HepG2 (cell line): Measurements from ENCODE around the gene EMILIN1. TPM values are rescaled to one million over a fixed set of nuclear protein-coding genes. Genes with fewer than 3 reads are reported as not detected.
A peak's percentile ranks its signal among the peaks of the same experiment; 100 is the strongest.

ENCODE experiments used
- GTF3A ChIP-seq: sonication (generic); formaldehyde crosslinking; conservative IDR thresholded peaks from 2 replicates; pipeline ENCODE4 v1.4.0; 2020; ENCODE audit warnings: mild to moderate bottlenecking, missing genetic modification reagents
- HNRNPH1 ChIP-seq: fragments of 200-400 bp; formaldehyde crosslinking; optimal IDR thresholded peaks from 2 replicates; pipeline ENCODE3; 2017; ENCODE audit warnings: mild to moderate bottlenecking, low read depth, low read length
- KLF11 ChIP-seq: IDR thresholded peaks from 2 replicates; pipeline ENCODE4 v1.6.1; 2016; ENCODE audit warnings: missing compliant biosample characterization
- MED8 ChIP-seq: sonication (generic); formaldehyde crosslinking; IDR thresholded peaks from 2 replicates; pipeline ENCODE4 v1.8.1; 2023; ENCODE audit warnings: mild to moderate bottlenecking, missing genetic modification reagents; ENCODE audit not compliant: insufficient replicate concordance
- MEIS2 ChIP-seq: sonication (generic); formaldehyde crosslinking; IDR thresholded peaks from 2 replicates; pipeline ENCODE4 v1.9.0; 2021; ENCODE audit warnings: mild to moderate bottlenecking, missing genetic modification reagents
- MYNN ChIP-seq: sonication (generic); formaldehyde crosslinking; IDR thresholded peaks from 2 replicates; pipeline ENCODE4 v1.4.0; 2020; ENCODE audit warnings: mild to moderate bottlenecking, low read depth, missing genetic modification reagents
- MZF1 ChIP-seq: sonication (generic); formaldehyde crosslinking; IDR thresholded peaks from 2 replicates; pipeline ENCODE4 v1.8.1; 2023; ENCODE audit warnings: mild to moderate bottlenecking, missing genetic modification reagents, borderline replicate concordance
- NR2F6 ChIP-seq, 2 experiments: IDR thresholded peaks; 2 replicates each; pipeline ENCODE4 v1.6.1; 2016; ENCODE audit warnings: antibody characterized with exemption in 1 of 2, mild to moderate bottlenecking in 1 of 2
- RBM22 ChIP-seq: fragments of 200-400 bp; formaldehyde crosslinking; optimal IDR thresholded peaks from 2 replicates; pipeline ENCODE3; 2017; ENCODE audit warnings: mild to moderate bottlenecking, low read length, moderate library complexity
- SMAD1 ChIP-seq: sonication (generic); formaldehyde crosslinking; IDR thresholded peaks from 2 replicates; pipeline ENCODE4 v1.4.0; 2020; ENCODE audit warnings: missing genetic modification reagents, low read depth, mild to moderate bottlenecking, borderline replicate concordance
- U2AF2 ChIP-seq: fragments of 200-400 bp; formaldehyde crosslinking; IDR thresholded peaks from 2 replicates; pipeline ENCODE4 v1.6.1; 2017; ENCODE audit warnings: low read depth, mild to moderate bottlenecking, low read length
- XRCC5 ChIP-seq: fragments of 200-400 bp; formaldehyde crosslinking; optimal IDR thresholded peaks from 2 replicates; pipeline ENCODE3; 2017; ENCODE audit warnings: mild to moderate bottlenecking, low read length
- ZC3H4 ChIP-seq: sonication (generic); formaldehyde crosslinking; IDR thresholded peaks from 2 replicates; pipeline ENCODE4 v1.4.0; 2020; ENCODE audit warnings: missing genetic modification reagents, borderline replicate concordance
- ZKSCAN5 ChIP-seq: sonication (generic); formaldehyde crosslinking; IDR thresholded peaks from 2 replicates; pipeline ENCODE4 v1.5.1; 2020; ENCODE audit warnings: mild to moderate bottlenecking, missing genetic modification reagents
- ZNF232 ChIP-seq: sonication (generic); formaldehyde crosslinking; IDR thresholded peaks from 2 replicates; pipeline ENCODE4 v1.4.0; 2020; ENCODE audit warnings: missing genetic modification reagents, borderline replicate concordance
- ZNF326 ChIP-seq: sonication (generic); formaldehyde crosslinking; IDR thresholded peaks from 2 replicates; pipeline ENCODE4 v1.4.0; 2020; ENCODE audit warnings: missing genetic modification reagents, borderline replicate concordance
- ZNF501 ChIP-seq: sonication (generic); formaldehyde crosslinking; IDR thresholded peaks from 2 replicates; pipeline ENCODE4 v1.5.1; 2020; ENCODE audit warnings: mild to moderate bottlenecking, moderate library complexity, missing genetic modification reagents
- ZNF556 ChIP-seq: sonication (generic); formaldehyde crosslinking; IDR thresholded peaks from 2 replicates; pipeline ENCODE4 v1.4.0; 2020; ENCODE audit warnings: mild to moderate bottlenecking, missing genetic modification reagents, borderline replicate concordance
- ZNF7 ChIP-seq: IDR thresholded peaks from 2 replicates; pipeline ENCODE4 v1.6.1; 2016; ENCODE audit warnings: missing biosample characterization, missing genetic modification reagents
- ZNF839 ChIP-seq: sonication (generic); formaldehyde crosslinking; IDR thresholded peaks from 2 replicates; pipeline ENCODE4 v1.4.0; 2020; ENCODE audit warnings: missing genetic modification reagents, mild to moderate bottlenecking, borderline replicate concordance
- ZSCAN30 ChIP-seq: sonication (generic); formaldehyde crosslinking; IDR thresholded peaks from 2 replicates; pipeline ENCODE4 v1.5.0; 2020; ENCODE audit warnings: mild to moderate bottlenecking, missing genetic modification reagents
- polyA plus RNA-seq, 8 experiments: library from polyadenylated mRNA; depleted of rRNA in 3 of 8; stranded (reverse) in 7 of 8; unstranded in 1 of 8; fragments of >200 nt; fragmentation: Illumina TruSeq in 4 of 8; extraction: Trizol in 4 of 8; gene quantifications; 2 replicates each; pipeline versions ENCODE4 v1.2.1 to v1.2.3, GENCODE V29; 2011 to 2016; ENCODE audit warnings: low read depth in 4 of 8, missing spikeins in 1 of 8, mixed read lengths in 1 of 8; ENCODE audit not compliant: insufficient read depth in 1 of 8
- total RNA-seq, 5 experiments: library from RNA; depleted of rRNA; stranded (reverse); fragments of >200 nt; fragmentation: Illumina TruSeq; extraction: Trizol; gene quantifications; 2 replicates each; pipeline ENCODE4 v1.2.3, GENCODE V29; 2016; ENCODE audit warnings: low read depth in 1 of 5
- TF ChIP-seq, protein P1 (sequence below): sonication (generic); formaldehyde crosslinking; IDR thresholded peaks from 2 replicates; pipeline ENCODE4 v1.5.0; 2020; ENCODE audit warnings: mild to moderate bottlenecking, missing genetic modification reagents
- TF ChIP-seq, protein P2 (sequence below): sonication (generic); formaldehyde crosslinking; IDR thresholded peaks from 2 replicates; pipeline ENCODE4 v1.4.0; 2020; ENCODE audit warnings: missing genetic modification reagents
- TF ChIP-seq, protein P3 (sequence below): sonication (generic); formaldehyde crosslinking; IDR thresholded peaks from 2 replicates; pipeline ENCODE4 v1.4.0; 2020; ENCODE audit warnings: missing genetic modification reagents, borderline replicate concordance
- TF ChIP-seq, protein P4 (sequence below): sonication (generic); formaldehyde crosslinking; IDR thresholded peaks from 2 replicates; pipeline ENCODE4 v1.5.0; 2020; ENCODE audit warnings: missing genetic modification reagents

EMILIN1 gene
- total and polyA plus RNA-seq, 2 of the 13 experiments (the other 11 are each of a cell fraction or from before 2014, with no cell fraction given) = 8.1 to 9.7 TPM

- TF ChIP-seq, protein P1, sequence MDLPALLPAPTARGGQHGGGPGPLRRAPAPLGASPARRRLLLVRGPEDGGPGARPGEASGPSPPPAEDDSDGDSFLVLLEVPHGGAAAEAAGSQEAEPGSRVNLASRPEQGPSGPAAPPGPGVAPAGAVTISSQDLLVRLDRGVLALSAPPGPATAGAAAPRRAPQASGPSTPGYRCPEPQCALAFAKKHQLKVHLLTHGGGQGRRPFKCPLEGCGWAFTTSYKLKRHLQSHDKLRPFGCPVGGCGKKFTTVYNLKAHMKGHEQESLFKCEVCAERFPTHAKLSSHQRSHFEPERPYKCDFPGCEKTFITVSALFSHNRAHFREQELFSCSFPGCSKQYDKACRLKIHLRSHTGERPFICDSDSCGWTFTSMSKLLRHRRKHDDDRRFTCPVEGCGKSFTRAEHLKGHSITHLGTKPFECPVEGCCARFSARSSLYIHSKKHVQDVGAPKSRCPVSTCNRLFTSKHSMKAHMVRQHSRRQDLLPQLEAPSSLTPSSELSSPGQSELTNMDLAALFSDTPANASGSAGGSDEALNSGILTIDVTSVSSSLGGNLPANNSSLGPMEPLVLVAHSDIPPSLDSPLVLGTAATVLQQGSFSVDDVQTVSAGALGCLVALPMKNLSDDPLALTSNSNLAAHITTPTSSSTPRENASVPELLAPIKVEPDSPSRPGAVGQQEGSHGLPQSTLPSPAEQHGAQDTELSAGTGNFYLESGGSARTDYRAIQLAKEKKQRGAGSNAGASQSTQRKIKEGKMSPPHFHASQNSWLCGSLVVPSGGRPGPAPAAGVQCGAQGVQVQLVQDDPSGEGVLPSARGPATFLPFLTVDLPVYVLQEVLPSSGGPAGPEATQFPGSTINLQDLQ (CRISPR knock-in tag) = no peak
- TF ChIP-seq ZNF556 (CRISPR knock-in tag) = no peak
- TF ChIP-seq ZC3H4 (CRISPR knock-in tag) = no peak
- TF ChIP-seq, protein P2, sequence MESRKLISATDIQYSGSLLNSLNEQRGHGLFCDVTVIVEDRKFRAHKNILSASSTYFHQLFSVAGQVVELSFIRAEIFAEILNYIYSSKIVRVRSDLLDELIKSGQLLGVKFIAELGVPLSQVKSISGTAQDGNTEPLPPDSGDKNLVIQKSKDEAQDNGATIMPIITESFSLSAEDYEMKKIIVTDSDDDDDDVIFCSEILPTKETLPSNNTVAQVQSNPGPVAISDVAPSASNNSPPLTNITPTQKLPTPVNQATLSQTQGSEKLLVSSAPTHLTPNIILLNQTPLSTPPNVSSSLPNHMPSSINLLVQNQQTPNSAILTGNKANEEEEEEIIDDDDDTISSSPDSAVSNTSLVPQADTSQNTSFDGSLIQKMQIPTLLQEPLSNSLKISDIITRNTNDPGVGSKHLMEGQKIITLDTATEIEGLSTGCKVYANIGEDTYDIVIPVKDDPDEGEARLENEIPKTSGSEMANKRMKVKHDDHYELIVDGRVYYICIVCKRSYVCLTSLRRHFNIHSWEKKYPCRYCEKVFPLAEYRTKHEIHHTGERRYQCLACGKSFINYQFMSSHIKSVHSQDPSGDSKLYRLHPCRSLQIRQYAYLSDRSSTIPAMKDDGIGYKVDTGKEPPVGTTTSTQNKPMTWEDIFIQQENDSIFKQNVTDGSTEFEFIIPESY (CRISPR knock-in tag) = peak; percentile 54
- TF ChIP-seq NR2F6 (IDR thresholded peaks at IDR 0.05) = no peak
- TF ChIP-seq NR2F6 (CRISPR knock-in tag; IDR thresholded peaks at IDR 0.05) = no peak
- TF ChIP-seq RBM22 = no peak
- TF ChIP-seq MED8 = no peak
- TF ChIP-seq, protein P3, sequence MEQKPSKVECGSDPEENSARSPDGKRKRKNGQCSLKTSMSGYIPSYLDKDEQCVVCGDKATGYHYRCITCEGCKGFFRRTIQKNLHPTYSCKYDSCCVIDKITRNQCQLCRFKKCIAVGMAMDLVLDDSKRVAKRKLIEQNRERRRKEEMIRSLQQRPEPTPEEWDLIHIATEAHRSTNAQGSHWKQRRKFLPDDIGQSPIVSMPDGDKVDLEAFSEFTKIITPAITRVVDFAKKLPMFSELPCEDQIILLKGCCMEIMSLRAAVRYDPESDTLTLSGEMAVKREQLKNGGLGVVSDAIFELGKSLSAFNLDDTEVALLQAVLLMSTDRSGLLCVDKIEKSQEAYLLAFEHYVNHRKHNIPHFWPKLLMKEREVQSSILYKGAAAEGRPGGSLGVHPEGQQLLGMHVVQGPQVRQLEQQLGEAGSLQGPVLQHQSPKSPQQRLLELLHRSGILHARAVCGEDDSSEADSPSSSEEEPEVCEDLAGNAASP = no peak
- no peak for TF ChIP-seq ZKSCAN5 (CRISPR knock-in tag)
- TF ChIP-seq KLF11 (CRISPR knock-in tag) = no peak
- TF ChIP-seq ZNF501 (CRISPR knock-in tag) = no peak
- TF ChIP-seq SMAD1 = no peak
- no peak for TF ChIP-seq U2AF2
- no peak for TF ChIP-seq MZF1
- no peak for TF ChIP-seq GTF3A (CRISPR knock-in tag)
- no peak for TF ChIP-seq ZSCAN30
- TF ChIP-seq, protein P4, sequence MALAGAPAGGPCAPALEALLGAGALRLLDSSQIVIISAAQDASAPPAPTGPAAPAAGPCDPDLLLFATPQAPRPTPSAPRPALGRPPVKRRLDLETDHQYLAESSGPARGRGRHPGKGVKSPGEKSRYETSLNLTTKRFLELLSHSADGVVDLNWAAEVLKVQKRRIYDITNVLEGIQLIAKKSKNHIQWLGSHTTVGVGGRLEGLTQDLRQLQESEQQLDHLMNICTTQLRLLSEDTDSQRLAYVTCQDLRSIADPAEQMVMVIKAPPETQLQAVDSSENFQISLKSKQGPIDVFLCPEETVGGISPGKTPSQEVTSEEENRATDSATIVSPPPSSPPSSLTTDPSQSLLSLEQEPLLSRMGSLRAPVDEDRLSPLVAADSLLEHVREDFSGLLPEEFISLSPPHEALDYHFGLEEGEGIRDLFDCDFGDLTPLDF (CRISPR knock-in tag) = no peak
- no peak for TF ChIP-seq MEIS2 (CRISPR knock-in tag)
- TF ChIP-seq MYNN (CRISPR knock-in tag) = no peak
- TF ChIP-seq ZNF232 (CRISPR knock-in tag) = no peak
- no peak for TF ChIP-seq ZNF326 (CRISPR knock-in tag)
- no peak for TF ChIP-seq ZNF839 (CRISPR knock-in tag)
- no peak for TF ChIP-seq HNRNPH1
- TF ChIP-seq XRCC5 = no peak
- no peak for TF ChIP-seq ZNF7 (CRISPR knock-in tag)
Observed at GRCh38 chr2:27100036-27100435, 21.6 kb downstream of the EMILIN1 start (continued).
